GM19023 (cell line): ENCODE data around the gene RSPH10B.
A peak's percentile ranks its signal among the peaks of the same experiment; 100 is the strongest.
"Not testable (repeated sequence)": the region's sequence is repeated elsewhere in the genome, so short reads cannot be mapped to it uniquely, and the experiment has no call there.

Experiments
- ATAC-seq: cut with Tn5 transposase; IDR thresholded peaks from one replicate; pipeline ENCODE4 v1.9.1; 2021; ENCODE audit warnings: mild to moderate bottlenecking, moderate library complexity; ENCODE audit not compliant: unreplicated experiment

RSPH10B gene

GRCh38 chr7:5970347-5970911, at the start of gene RSPH10B:
TSS of gene RSPH10B (minus strand) at chr7:5970689. CDS start at chr7:5967116, 3,573 bp downstream.
- not testable (repeated sequence) for ATAC-seq

- ATAC-seq = no peak
These were observed 46.1 kb upstream of the RSPH10B start for GRCh38 chr7:6016653-6016966.

- no peak for ATAC-seq
These were observed 45.6 kb upstream of the RSPH10B start for GRCh38 chr7:6015917-6016652.

- no peak for ATAC-seq
These were observed 42.0 kb upstream of the RSPH10B start for GRCh38 chr7:6012355-6013104.

GRCh38 chr7:6011541-6011940, 41.1 kb upstream of the RSPH10B start:
- ATAC-seq = no peak

GRCh38 chr7:6010370-6010769, 39.9 kb upstream of the RSPH10B start:
- ATAC-seq = not testable (repeated sequence)

GRCh38 chr7:6008668-6009611, 38.5 kb upstream of the RSPH10B start, which contains the start of the genes AIMP2 and PMS2:
TSS of gene AIMP2 (plus strand) at chr7:6009272. CDS start at chr7:6009364, 92 bp downstream.
TSS of gene PMS2 (minus strand) at chr7:6009049. CDS start at chr7:6009019, 30 bp downstream.
- ATAC-seq = peak; percentile 97

- not testable (repeated sequence) for ATAC-seq
These were observed 37.5 kb upstream of the RSPH10B start for GRCh38 chr7:6007835-6008590.

- ATAC-seq = no peak
These were observed 36.9 kb upstream of the RSPH10B start for GRCh38 chr7:6007386-6007785.

GRCh38 chr7:5997210-5997808, 26.8 kb upstream of the RSPH10B start:
- ATAC-seq = no peak

GRCh38 chr7:5987061-5987460, 16.6 kb upstream of the RSPH10B start:
- not testable (repeated sequence) for ATAC-seq

GRCh38 chr7:5979680-5980314, 9.3 kb upstream of the RSPH10B start:
- not testable (repeated sequence) for ATAC-seq

GRCh38 chr7:5973580-5973979, 3.1 kb upstream of the RSPH10B start:
- not testable (repeated sequence) for ATAC-seq

GRCh38 chr7:5963810-5964209, 6.7 kb downstream of the RSPH10B start:
- ATAC-seq = not testable (repeated sequence)

GRCh38 chr7:5963205-5963604, 7.3 kb downstream of the RSPH10B start:
- not testable (repeated sequence) for ATAC-seq

GRCh38 chr7:5934945-5935450, 35.5 kb downstream of the RSPH10B start:
- ATAC-seq = not testable (repeated sequence)

GRCh38 chr7:5931905-5932644, 38.4 kb downstream of the RSPH10B start:
- not testable (repeated sequence) for ATAC-seq

- ATAC-seq = not testable (repeated sequence)
These were observed 39.2 kb downstream of the RSPH10B start for GRCh38 chr7:5931250-5931649.
